ENCODE results near the gene SNED1. TPM values are rescaled to one million over a fixed set of nuclear protein-coding genes. Genes with fewer than 3 reads are reported as not detected.

Gene SNED1
- total RNA-seq, 1 donor from 2014 or later: 6.1 TPM

GRCh38 chr2:241030883-241031282, 32.5 kb downstream of the SNED1 start:
- TF ChIP-seq CTCF (IDR thresholded peaks at IDR 0.05; ENCODE audit: borderline replicate concordance): no peak

GRCh38 chr2:241031436-241032165, 33.2 kb downstream of the SNED1 start:
- peaks cover 7% of the 10 kb centered on the region for H3K4me1 ChIP-seq
- H3K4me3 ChIP-seq: no peak overlapping the region
- no peak overlapping the region for H3K27ac ChIP-seq (replicated peaks)
- peaks cover 33% of the 10 kb centered on the region for H3K36me3 ChIP-seq
- peaks cover 6% of the 10 kb centered on the region for H3K9me3 ChIP-seq (replicated peaks)
- intact Hi-C loops (cut with micrococcal nuclease): no loop called here
- no peaks in the 10 kb centered on the region for H3K27me3 ChIP-seq (ENCODE audit: low read depth)
- no peak for TF ChIP-seq CTCF (IDR thresholded peaks at IDR 0.05; ENCODE audit: borderline replicate concordance)
- no peak for DNase-seq

More at GRCh38 chr2:241030883-241031282, 32.5 kb downstream of the SNED1 start:
- no peak overlapping the region for H3K27ac ChIP-seq (replicated peaks)
- H3K27me3 ChIP-seq (ENCODE audit: low read depth): no peaks in the 10 kb centered on the region
- intact Hi-C loops (cut with micrococcal nuclease): no loop called here
- no peaks in the 10 kb centered on the region for H3K4me1 ChIP-seq
- no peak for DNase-seq
- peaks cover 37% of the 10 kb centered on the region for H3K36me3 ChIP-seq
- H3K4me3 ChIP-seq: no peak overlapping the region
- H3K9me3 ChIP-seq (replicated peaks): peaks cover 14% of the 10 kb centered on the region

- H3K27me3 ChIP-seq (ENCODE audit: low read depth): no peaks in the 10 kb centered on the region
- intact Hi-C loops (cut with micrococcal nuclease): no loop called here
- no peak overlapping the region for H3K27ac ChIP-seq (replicated peaks)
- H3K36me3 ChIP-seq: peaks cover 36% of the 10 kb centered on the region
- no peak overlapping the region for H3K4me3 ChIP-seq
- no peaks in the 10 kb centered on the region for H3K9me3 ChIP-seq (replicated peaks)
- no peak for DNase-seq
- TF ChIP-seq CTCF (IDR thresholded peaks at IDR 0.05; ENCODE audit: borderline replicate concordance): no peak
- peaks cover 11% of the 10 kb centered on the region for H3K4me1 ChIP-seq
Measured at GRCh38 chr2:241033336-241033987, 35.0 kb downstream of the SNED1 start.

- Histone ChIP-seq H3K36me3 (peaks cover 36% of the 10 kb centered on the region), H3K4me1 (peaks cover 11% of the 10 kb centered on the region), H3K4me3 (no peak overlapping the region), H3K27ac (replicated peaks) (no peak overlapping the region), H3K9me3 (replicated peaks) (no peaks in the 10 kb centered on the region), H3K27me3 (ENCODE audit: low read depth) (no peaks in the 10 kb centered on the region)
- TF ChIP-seq CTCF (IDR thresholded peaks at IDR 0.05; ENCODE audit: borderline replicate concordance): no peak
- DNase-seq: no peak
- intact Hi-C loops (cut with micrococcal nuclease): no loop called here
Measured at GRCh38 chr2:241033994-241034393, 35.6 kb downstream of the SNED1 start.

- peaks cover 41% of the 10 kb centered on the region for H3K36me3 ChIP-seq
- no peaks in the 10 kb centered on the region for H3K27me3 ChIP-seq (ENCODE audit: low read depth)
- no peaks in the 10 kb centered on the region for H3K9me3 ChIP-seq (replicated peaks)
- no peak overlapping the region for H3K4me3 ChIP-seq
- no peak for TF ChIP-seq CTCF (IDR thresholded peaks at IDR 0.05; ENCODE audit: borderline replicate concordance)
- intact Hi-C loops (cut with micrococcal nuclease): no loop called here
- DNase-seq: no peak
- H3K4me1 ChIP-seq: peaks cover 11% of the 10 kb centered on the region
- H3K27ac ChIP-seq (replicated peaks): no peak overlapping the region
Measured at GRCh38 chr2:241034490-241035141, 36.2 kb downstream of the SNED1 start.

All from left ventricle myocardium inferior (tissue), 1 donor.